ENCODE data around the gene LMO4. TPM values are rescaled to one million over a fixed set of nuclear protein-coding genes. Genes with fewer than 3 reads are reported as not detected.

LMO4 gene
- total and polyA plus RNA-seq, 8 donors = 10.5 to 35.1 (median 21.2) TPM

GRCh38 chr1:87379306-87379705 lies 50.6 kb downstream of the LMO4 start:
- H3K4me1 ChIP-seq = no peaks in the 10 kb centered on the region
- H3K27me3 ChIP-seq = no peaks in the 10 kb centered on the region
- no peak for TF ChIP-seq CTCF (IDR thresholded peaks at IDR 0.05)
- no peak overlapping the region for H3K27ac ChIP-seq
- no peak for FAIRE-seq
- no peak for DNase-seq
- H3K9me3 ChIP-seq = no peaks in the 10 kb centered on the region
- no peaks in the 10 kb centered on the region for H3K36me3 ChIP-seq
- intact Hi-C loops (cut with DNase I) = no loop called here
- ATAC-seq = no peak
- no peak overlapping the region for H3K4me3 ChIP-seq

- Histone ChIP-seq H3K4me3 (no peak overlapping the region), H3K36me3 (no peaks in the 10 kb centered on the region), H3K27ac (no peak overlapping the region), H3K4me1 (no peaks in the 10 kb centered on the region), H3K9me3 (no peaks in the 10 kb centered on the region), H3K27me3 (no peaks in the 10 kb centered on the region)
- WGBS, 2 donors = 50 to 52% methylated on average over 5 of the region's 5 CpGs
- intact Hi-C loops (cut with DNase I) = no loop called here
- no peak for TF ChIP-seq CTCF (IDR thresholded peaks at IDR 0.05)
- FAIRE-seq (no peak), DNase-seq (no peak), ATAC-seq (no peak)
Measured at GRCh38 chr1:87386217-87386790, 57.6 kb downstream of the LMO4 start.

DNA sequence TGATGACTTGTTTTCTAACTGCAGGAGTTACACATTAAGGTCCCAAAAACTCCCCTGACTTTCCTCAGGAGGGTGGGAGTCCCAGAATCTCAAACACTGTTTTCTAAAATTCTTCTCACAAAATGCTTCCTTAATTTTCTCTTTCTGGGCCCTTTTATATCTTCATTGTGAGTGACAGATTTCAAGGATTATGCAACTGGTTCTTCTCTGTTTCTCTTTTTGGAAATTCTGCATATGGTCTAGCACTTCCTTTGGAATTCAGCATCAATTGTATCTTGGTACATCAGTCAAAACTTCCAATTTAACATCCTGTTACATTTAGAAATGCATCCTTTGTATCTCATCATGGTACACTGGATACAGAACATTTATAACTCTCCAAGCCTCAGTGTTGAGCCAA lies 59.7 kb downstream of the LMO4 start:
- H3K36me3 ChIP-seq = no peaks in the 10 kb centered on the region
- intact Hi-C loops (cut with DNase I) = no loop called here
- no peak for FAIRE-seq
- no peak for ATAC-seq
- no peak overlapping the region for H3K27ac ChIP-seq
- H3K9me3 ChIP-seq = no peaks in the 10 kb centered on the region
- H3K27me3 ChIP-seq = no peaks in the 10 kb centered on the region
- H3K4me3 ChIP-seq = no peak overlapping the region
- H3K4me1 ChIP-seq = no peaks in the 10 kb centered on the region
- no peak for TF ChIP-seq CTCF (IDR thresholded peaks at IDR 0.05)
- no peak for DNase-seq

DNA sequence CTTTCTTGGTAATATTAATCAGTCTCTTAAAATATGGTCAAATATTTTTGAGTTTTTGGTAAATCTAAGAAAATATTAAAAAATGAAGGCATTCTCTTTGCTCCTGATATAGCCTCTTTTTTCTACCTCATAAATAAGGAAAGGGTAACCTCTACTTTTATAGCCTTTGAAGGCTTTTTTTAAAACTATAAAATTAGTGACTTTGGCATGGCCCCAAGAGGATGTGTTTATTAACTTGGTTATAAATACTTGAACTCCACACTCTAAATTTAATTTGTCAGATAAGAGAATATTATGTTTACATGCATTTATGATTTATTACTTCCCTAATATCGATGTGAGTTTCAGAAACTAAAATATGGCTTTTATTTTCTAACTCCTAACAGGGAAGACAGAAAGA lies 60.3 kb downstream of the LMO4 start:
- intact Hi-C loops (cut with DNase I) = no loop called here

More for the DNA sequence above, 60.3 kb downstream of the LMO4 start:
- Histone ChIP-seq H3K27ac (no peak overlapping the region), H3K27me3 (no peaks in the 10 kb centered on the region), H3K36me3 (no peaks in the 10 kb centered on the region), H3K9me3 (no peaks in the 10 kb centered on the region), H3K4me1 (no peaks in the 10 kb centered on the region), H3K4me3 (no peak overlapping the region)
- no peak for ATAC-seq
- no peak for FAIRE-seq
- TF ChIP-seq CTCF (IDR thresholded peaks at IDR 0.05) = no peak
- WGBS, 2 donors = 7 to 13% methylated on average over 1 of the region's 1 CpG
- DNase-seq = no peak
